ENCODE measurements around the gene CBX1. TPM values are rescaled to one million over a fixed set of nuclear protein-coding genes. Genes with fewer than 3 reads are reported as not detected.

The CBX1 gene
- total and polyA plus RNA-seq, 2 of the 13 experiments (the other 11 are each of a cell fraction or from before 2014, with no cell fraction given) = 17.8 to 108 TPM

- peak; percentile 81 for TF ChIP-seq ZNF274 (CRISPR knock-in tag; IDR thresholded peaks at IDR 0.05)
- TF ChIP-seq SKI (IDR thresholded peaks at IDR 0.05; ENCODE audit: partially characterized antibody) = no peak
- TF ChIP-seq ZNF766 (CRISPR knock-in tag; IDR thresholded peaks at IDR 0.05; ENCODE audit: borderline replicate concordance) = 0 out of 2 replicates have a peak, but pooled peaks have one; percentile 11
- TF ChIP-seq ZNF550 (CRISPR knock-in tag; IDR thresholded peaks at IDR 0.05; ENCODE audit: borderline replicate concordance) = no peak
- peak; percentile 67 for TF ChIP-seq SALL1 (CRISPR knock-in tag; IDR thresholded peaks at IDR 0.05)
- TF ChIP-seq TEAD3 (CRISPR knock-in tag; optimal IDR thresholded peaks at IDR 0.05; ENCODE audit: borderline replicate concordance) = peak; percentile 65
- TF ChIP-seq ASH2L (IDR thresholded peaks at IDR 0.05; ENCODE audit: insufficient read length, low read depth, low read length) = peak; percentile 91
- peak; percentile 90 for TF ChIP-seq MYPOP (CRISPR knock-in tag; IDR thresholded peaks at IDR 0.05)
- TF ChIP-seq JARID2 (CRISPR knock-in tag; IDR thresholded peaks at IDR 0.05; ENCODE audit: insufficient replicate concordance) = peak; percentile 89
- TF ChIP-seq AHR (CRISPR knock-in tag; IDR thresholded peaks at IDR 0.05) = peak; percentile 41; the same call in 1 of the 2 replicates
- TF ChIP-seq NFE2L1 (CRISPR knock-in tag; IDR thresholded peaks at IDR 0.05; ENCODE audit: borderline replicate concordance) = no peak
- peak; percentile 73 for TF ChIP-seq DMAP1 (CRISPR knock-in tag; IDR thresholded peaks at IDR 0.05)
- no peak for TF ChIP-seq ZFP36L2 (CRISPR knock-in tag; IDR thresholded peaks at IDR 0.05)
- TF ChIP-seq NCOR1 (IDR thresholded peaks at IDR 0.05; ENCODE audit: borderline replicate concordance, low read length) = peak; percentile 33; the same call in 1 of the 2 replicates
- 0 out of 2 replicates have a peak, but pooled peaks have one; percentile 41 for TF ChIP-seq ZSCAN29 (CRISPR knock-in tag; conservative IDR thresholded peaks at IDR 0.05)
- TF ChIP-seq FOXK1 (CRISPR knock-in tag; IDR thresholded peaks at IDR 0.05; ENCODE audit: borderline replicate concordance, low read depth) = peak; percentile 46
- peak; percentile 87 for TF ChIP-seq TGIF2 (CRISPR knock-in tag; IDR thresholded peaks at IDR 0.05)
- no peak for TF ChIP-seq MIER2 (CRISPR knock-in tag; IDR thresholded peaks at IDR 0.05)
- TF ChIP-seq ZFP1 (CRISPR knock-in tag; IDR thresholded peaks at IDR 0.05) = peak; percentile 53; the same call in 1 of the 2 replicates
- peak; percentile 85 for TF ChIP-seq SAP130 (CRISPR knock-in tag; IDR thresholded peaks at IDR 0.05; ENCODE audit: low read depth)
- no peak for TF ChIP-seq TCF7 (IDR thresholded peaks at IDR 0.05; ENCODE audit: low read depth)
- peak in 1 of 2 experiments; percentile 79; a peak in 1 of 4 replicates for TF ChIP-seq KLF16 (CRISPR knock-in tag; IDR thresholded peaks at IDR 0.05)
- peak; percentile 80 for TF ChIP-seq ATF7-NPFF (CRISPR knock-in tag; IDR thresholded peaks at IDR 0.05; ENCODE audit: low read depth)
- peak; percentile 29 for TF ChIP-seq ZXDC (CRISPR knock-in tag; IDR thresholded peaks at IDR 0.05)
- TF ChIP-seq ZNF567 (CRISPR knock-in tag; IDR thresholded peaks at IDR 0.05; ENCODE audit: borderline replicate concordance) = no peak
- peak; percentile 97 for TF ChIP-seq ZBTB43 (CRISPR knock-in tag; conservative IDR thresholded peaks at IDR 0.05)
- TF ChIP-seq ATF3 (CRISPR knock-in tag; IDR thresholded peaks at IDR 0.05) = peak; percentile 31; the same call in 1 of the 2 replicates
Observed at GRCh38 chr17:48048384-48049126, 52.7 kb downstream of the CBX1 start (continued).
